Neural progenitor cell (in vitro differentiated cells): ENCODE results near the gene AOC3. TPM values are rescaled to one million over a fixed set of nuclear protein-coding genes. Genes with fewer than 3 reads are reported as not detected.

Source experiments
- DNase-seq: peaks from one replicate; pipeline ENCODE4 v3.0.0-alpha.2; 2016; ENCODE audit warnings: low spot score
- H2AFZ ChIP-seq: fragments of 200-600 bp; sonication (generic); replicated peaks from 2 replicates; pipeline ENCODE4 v1.6.1; 2016; ENCODE audit warnings: antibody characterized with exemption
- H3F3A ChIP-seq: fragments of 200-600 bp; sonication (generic); 2 replicates; pipeline ENCODE4 v1.6.1; 2016; ENCODE audit warnings: antibody characterized with exemption, low read depth
- H3K27ac ChIP-seq: fragments of 200-600 bp; sonication (generic); 2 replicates; pipeline ENCODE4 v1.5.1; 2016; ENCODE audit warnings: mild to moderate bottlenecking
- H3K27me3 ChIP-seq: fragments of 200-600 bp; sonication (generic); 2 replicates; pipeline ENCODE4 v1.6.1; 2016; ENCODE audit warnings: mild to moderate bottlenecking, moderate library complexity
- H3K36me3 ChIP-seq: fragments of 200-600 bp; sonication (generic); 2 replicates; pipeline ENCODE4 v1.5.1; 2016
- H3K4me1 ChIP-seq: fragments of 200-600 bp; sonication (generic); 2 replicates; pipeline ENCODE4 v1.6.1; 2016; ENCODE audit warnings: mixed run types
- H3K4me2 ChIP-seq: fragments of 200-600 bp; sonication (generic); 2 replicates; pipeline ENCODE4 v1.6.1; 2016
- H3K4me3 ChIP-seq: fragments of 200-600 bp; sonication (generic); 2 replicates; pipeline ENCODE4 v1.5.1; 2016
- H3K79me2 ChIP-seq: fragments of 200-600 bp; sonication (generic); 2 replicates; pipeline ENCODE4 v1.6.1; 2016; ENCODE audit warnings: low read depth
- H3K9ac ChIP-seq: fragments of 200-600 bp; sonication (generic); 2 replicates; pipeline ENCODE4 v1.6.1; 2016
- H3K9me3 ChIP-seq: fragments of 200-600 bp; sonication (generic); 2 replicates; pipeline ENCODE4 v1.5.1; 2016; ENCODE audit warnings: low read depth
- H4K20me1 ChIP-seq: fragments of 200-600 bp; sonication (generic); 2 replicates; pipeline ENCODE4 v1.6.1; 2016; ENCODE audit warnings: low read depth
- H3K27ac Mint-ChIP-seq: 3 replicates; pipeline ENCODE4 v1.8.0; 2021; ENCODE audit warnings: mixed read lengths
- H3K27me3 Mint-ChIP-seq: 2 replicates; pipeline ENCODE4 v1.8.0; 2022; ENCODE audit warnings: low read depth, mild to moderate bottlenecking, inconsistent platforms, moderate library complexity, mixed read lengths; ENCODE audit not compliant: insufficient read depth
- H3K36me3 Mint-ChIP-seq: 3 replicates; pipeline ENCODE4 v1.8.0; 2021; ENCODE audit warnings: mixed read lengths
- H3K4me1 Mint-ChIP-seq: 3 replicates; pipeline ENCODE4 v1.8.0; 2021; ENCODE audit warnings: mixed read lengths
- H3K4me3 Mint-ChIP-seq: 3 replicates; pipeline ENCODE4 v1.8.0; 2021; ENCODE audit warnings: mild to moderate bottlenecking, moderate library complexity, mixed read lengths
- H3K9me3 Mint-ChIP-seq: 3 replicates; pipeline ENCODE4 v1.8.0; 2020; ENCODE audit warnings: mixed read lengths
- CTCF ChIP-seq: fragments of 200-600 bp; sonication (generic); IDR thresholded peaks from 2 replicates; pipeline ENCODE4 v1.5.1; 2017; ENCODE audit warnings: antibody characterized with exemption, mild to moderate bottlenecking
- EZH2 ChIP-seq: fragments of 200-600 bp; sonication (generic); IDR thresholded peaks from 2 replicates; pipeline ENCODE4 v1.6.1; 2017; ENCODE audit warnings: antibody characterized with exemption, mild to moderate bottlenecking, moderate library complexity
- EZH2phosphoT487 ChIP-seq: fragments of 200-600 bp; sonication (generic); IDR thresholded peaks from 2 replicates; pipeline ENCODE4 v1.6.1; 2017; ENCODE audit warnings: antibody characterized with exemption
- total RNA-seq: library from RNA; depleted of rRNA; stranded (reverse); fragments of >200 nt; gene quantifications from 2 replicates; pipeline ENCODE4 v1.2.3, GENCODE V29; 2015; ENCODE audit warnings: low replicate concordance

The AOC3 gene
- total RNA-seq, 1 donor from 2014 or later: not detected

GRCh38 chr17:42843358-42843934, 7.6 kb upstream of the AOC3 start:
- Mint-ChIP-seq H3K27ac (no peak overlapping the region), H3K4me1 (no peaks in the 10 kb centered on the region), H3K4me3 (no peak overlapping the region), H3K27me3 (peaks cover 2% of the 10 kb centered on the region), H3K36me3 (peaks cover 15% of the 10 kb centered on the region), H3K9me3 (no peaks in the 10 kb centered on the region)
- Histone ChIP-seq H3K4me2 (no peak overlapping the region), H3K9ac (no peak overlapping the region), H4K20me1 (no peaks in the 10 kb centered on the region), H3K36me3 (no peaks in the 10 kb centered on the region), H3K9me3 (no peaks in the 10 kb centered on the region), H3K79me2 (no peaks in the 10 kb centered on the region), H2AFZ (no peak overlapping the region), H3F3A (peaks cover 22% of the 10 kb centered on the region), H3K4me1 (no peaks in the 10 kb centered on the region), H3K4me3 (no peak overlapping the region), H3K27ac (no peak overlapping the region), H3K27me3 (no peaks in the 10 kb centered on the region)
- no peak for TF ChIP-seq EZH2phosphoT487
- TF ChIP-seq CTCF: peak; percentile 97
- TF ChIP-seq EZH2: no peak
- DNase-seq: peak; percentile 72

- no peak within 1 kb of the TSS for H3K4me2 ChIP-seq
- H3K79me2 ChIP-seq: no peaks in the 10 kb centered on the region
- no peak within 1 kb of the TSS for H3K4me3 ChIP-seq
- no peak within 1 kb of the TSS for H2AFZ ChIP-seq
- no peak within 1 kb of the TSS for H3K27ac ChIP-seq
- peaks cover 2% of the 10 kb centered on the region for H3K27me3 Mint-ChIP-seq
- no peak within 1 kb of the TSS for H3K9ac ChIP-seq
- no peaks in the 10 kb centered on the region for H3K36me3 ChIP-seq
- H3F3A ChIP-seq: peaks cover 22% of the 10 kb centered on the region
- no peaks in the 10 kb centered on the region for H3K9me3 ChIP-seq
- no peaks in the 10 kb centered on the region for H3K4me1 ChIP-seq
- H3K4me1 Mint-ChIP-seq: no peaks in the 10 kb centered on the region
- H3K36me3 Mint-ChIP-seq: peaks cover 8% of the 10 kb centered on the region
- no peak for TF ChIP-seq EZH2
- TF ChIP-seq EZH2phosphoT487: no peak
- no peak for TF ChIP-seq CTCF
- H3K27ac Mint-ChIP-seq: no peak within 1 kb of the TSS
- no peaks in the 10 kb centered on the region for H3K9me3 Mint-ChIP-seq
- no peak for DNase-seq
- no peaks in the 10 kb centered on the region for H4K20me1 ChIP-seq
- H3K27me3 ChIP-seq: no peaks in the 10 kb centered on the region
- no peak within 1 kb of the TSS for H3K4me3 Mint-ChIP-seq
Measured at GRCh38 chr17:42844271-42844670, 6.7 kb upstream of the AOC3 start, which contains the start of gene AOC2. Gene AOC2 (plus strand): TSS chr17:42844580. CDS start chr17:42844627, 47 bp downstream.

- Histone ChIP-seq H3K27ac (no peak overlapping the region), H3F3A (peaks cover 22% of the 10 kb centered on the region), H2AFZ (no peak overlapping the region), H3K9ac (no peak overlapping the region), H3K36me3 (no peaks in the 10 kb centered on the region), H3K4me2 (no peak overlapping the region), H3K27me3 (no peaks in the 10 kb centered on the region), H3K9me3 (no peaks in the 10 kb centered on the region), H3K4me1 (no peaks in the 10 kb centered on the region), H3K4me3 (no peak overlapping the region), H3K79me2 (no peaks in the 10 kb centered on the region), H4K20me1 (no peaks in the 10 kb centered on the region)
- no peaks in the 10 kb centered on the region for H3K9me3 Mint-ChIP-seq
- no peak overlapping the region for H3K27ac Mint-ChIP-seq
- peaks cover 5% of the 10 kb centered on the region for H3K36me3 Mint-ChIP-seq
- no peak for DNase-seq
- TF ChIP-seq CTCF: no peak
- no peak for TF ChIP-seq EZH2phosphoT487
- TF ChIP-seq EZH2: no peak
- no peaks in the 10 kb centered on the region for H3K4me1 Mint-ChIP-seq
- no peak overlapping the region for H3K4me3 Mint-ChIP-seq
- peaks cover 4% of the 10 kb centered on the region for H3K27me3 Mint-ChIP-seq
Measured at GRCh38 chr17:42844761-42845555, 6.0 kb upstream of the AOC3 start.
